Tibial artery (tissue), 4 donors: Measurements from ENCODE around the gene DIPK2A.

ENCODE experiments used
- DNase-seq, 2 donors: peaks; one replicate each; pipeline ENCODE4 v3.0.0-alpha.2; 2019
- H3K27ac ChIP-seq, 2 donors: fragments of 200-600 bp; sonication (generic) in 1 of 2; 1 replicate in 1 of 2; 2 replicates in 1 of 2; pipeline ENCODE4 v1.5.1; 2018 to 2019; ENCODE audit warnings: mild to moderate bottlenecking in 1 of 2
- H3K27me3 ChIP-seq, 2 donors: fragments of 200-600 bp; sonication (generic) in 1 of 2; one replicate each; pipeline versions ENCODE4 v1.5.1 to v1.6.0; 2016 to 2019
- H3K36me3 ChIP-seq, 3 donors: fragments of 200-600 bp; sonication (generic) in 2 of 3; one replicate each; pipeline ENCODE4 v1.5.1; 2016 to 2019; ENCODE audit warnings: mild to moderate bottlenecking in 2 of 3
- H3K4me1 ChIP-seq, 4 donors: fragments of 200-600 bp; sonication (generic) in 2 of 4; 1 replicate in 3 of 4; 2 replicates in 1 of 4; pipeline ENCODE4 v1.5.1; 2016 to 2019
- H3K4me3 ChIP-seq, 2 donors: fragments of 200-600 bp; sonication (generic) in 1 of 2; 1 replicate in 1 of 2; 2 replicates in 1 of 2; pipeline ENCODE4 v1.5.1; 2018 to 2019; ENCODE audit warnings: mild to moderate bottlenecking in 2 of 2
- H3K9me3 ChIP-seq, 3 donors: fragments of 200-600 bp; sonication (generic) in 1 of 3; one replicate each; pipeline ENCODE4 v1.5.1; 2016 to 2019
- intact Hi-C: fragments of 100-400 bp; cut with DNase I; formaldehyde crosslinking; loops from one replicate; pipeline ENCODE4 v1.15.0; 2023; ENCODE audit warnings: low total_unique reads
- TF ChIP-seq, protein P1 (sequence below), 2 experiments: fragments of 200-600 bp in 1 of 2; fragments of 450-650 bp in 1 of 2; IDR thresholded peaks; one replicate each; pipeline ENCODE4 v1.5.1; 2017 to 2019; ENCODE audit warnings: antibody characterized with exemption in 2 of 2, mild to moderate bottlenecking in 1 of 2, moderate library complexity in 1 of 2

The DIPK2A gene

DNA sequence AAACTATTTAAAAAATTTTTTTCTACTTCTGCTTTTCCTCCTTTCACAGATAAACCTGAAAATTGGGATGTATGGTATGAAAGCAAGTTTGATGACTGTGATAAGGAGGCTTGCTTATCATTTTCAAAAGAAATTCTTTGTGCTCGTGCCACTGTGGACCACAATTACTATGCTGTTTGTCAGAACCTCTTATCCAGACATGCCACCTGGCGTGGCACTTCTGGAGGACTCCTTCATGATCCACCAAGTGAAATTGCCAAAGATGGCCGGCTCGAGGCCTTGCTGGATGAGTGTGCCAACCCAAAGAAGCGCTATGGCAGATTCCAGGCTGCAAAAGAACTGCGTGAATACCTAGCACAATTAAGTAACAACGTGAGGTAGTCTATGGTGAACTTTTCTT lies 17.8 kb downstream of the DIPK2A start:
- Histone ChIP-seq H3K4me3 (no peak overlapping the region), H3K4me1 (peaks cover 0 to 7% (median under 1%) of the 10 kb centered on the region in 4 donors), H3K9me3 (no peaks in the 10 kb centered on the region), H3K36me3 (peaks cover 6 to 8% (median 7%) of the 10 kb centered on the region in 3 donors), H3K27ac (no peak overlapping the region), H3K27me3 (no peaks in the 10 kb centered on the region)
- intact Hi-C loops: no loop called here
- no peak for DNase-seq
- TF ChIP-seq, protein P1, sequence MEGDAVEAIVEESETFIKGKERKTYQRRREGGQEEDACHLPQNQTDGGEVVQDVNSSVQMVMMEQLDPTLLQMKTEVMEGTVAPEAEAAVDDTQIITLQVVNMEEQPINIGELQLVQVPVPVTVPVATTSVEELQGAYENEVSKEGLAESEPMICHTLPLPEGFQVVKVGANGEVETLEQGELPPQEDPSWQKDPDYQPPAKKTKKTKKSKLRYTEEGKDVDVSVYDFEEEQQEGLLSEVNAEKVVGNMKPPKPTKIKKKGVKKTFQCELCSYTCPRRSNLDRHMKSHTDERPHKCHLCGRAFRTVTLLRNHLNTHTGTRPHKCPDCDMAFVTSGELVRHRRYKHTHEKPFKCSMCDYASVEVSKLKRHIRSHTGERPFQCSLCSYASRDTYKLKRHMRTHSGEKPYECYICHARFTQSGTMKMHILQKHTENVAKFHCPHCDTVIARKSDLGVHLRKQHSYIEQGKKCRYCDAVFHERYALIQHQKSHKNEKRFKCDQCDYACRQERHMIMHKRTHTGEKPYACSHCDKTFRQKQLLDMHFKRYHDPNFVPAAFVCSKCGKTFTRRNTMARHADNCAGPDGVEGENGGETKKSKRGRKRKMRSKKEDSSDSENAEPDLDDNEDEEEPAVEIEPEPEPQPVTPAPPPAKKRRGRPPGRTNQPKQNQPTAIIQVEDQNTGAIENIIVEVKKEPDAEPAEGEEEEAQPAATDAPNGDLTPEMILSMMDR (IDR thresholded peaks at IDR 0.05): no peak

DNA sequence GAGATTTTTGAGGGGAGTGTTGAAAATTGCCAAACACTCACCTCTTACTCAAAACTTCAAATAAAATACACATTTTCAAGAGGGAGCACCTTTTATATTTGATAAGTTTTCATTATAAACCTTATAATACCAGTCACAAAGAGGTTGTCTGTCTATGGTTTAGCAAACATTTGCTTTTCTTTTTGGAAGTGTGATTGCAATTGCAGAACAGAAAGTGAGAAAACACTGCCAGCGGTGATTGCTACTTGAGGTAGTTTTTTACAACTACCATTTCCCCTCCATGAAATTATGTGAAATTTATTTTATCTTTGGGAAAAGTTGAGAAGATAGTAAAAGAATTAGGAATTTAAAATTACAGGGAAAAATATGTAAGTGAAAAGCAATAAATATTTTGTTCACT lies 20.1 kb downstream of the DIPK2A start:
- H3K4me3 ChIP-seq: no peak overlapping the region
- TF ChIP-seq, protein P1 (IDR thresholded peaks at IDR 0.05): no peak
- H3K27ac ChIP-seq: no peak overlapping the region
- intact Hi-C loops: no loop called here
- no peaks in the 10 kb centered on the region for H3K4me1 ChIP-seq
- H3K9me3 ChIP-seq: no peaks in the 10 kb centered on the region
- H3K36me3 ChIP-seq: peaks cover 6 to 8% (median 7%) of the 10 kb centered on the region in 3 donors
- H3K27me3 ChIP-seq: no peaks in the 10 kb centered on the region
- no peak for DNase-seq

DNA sequence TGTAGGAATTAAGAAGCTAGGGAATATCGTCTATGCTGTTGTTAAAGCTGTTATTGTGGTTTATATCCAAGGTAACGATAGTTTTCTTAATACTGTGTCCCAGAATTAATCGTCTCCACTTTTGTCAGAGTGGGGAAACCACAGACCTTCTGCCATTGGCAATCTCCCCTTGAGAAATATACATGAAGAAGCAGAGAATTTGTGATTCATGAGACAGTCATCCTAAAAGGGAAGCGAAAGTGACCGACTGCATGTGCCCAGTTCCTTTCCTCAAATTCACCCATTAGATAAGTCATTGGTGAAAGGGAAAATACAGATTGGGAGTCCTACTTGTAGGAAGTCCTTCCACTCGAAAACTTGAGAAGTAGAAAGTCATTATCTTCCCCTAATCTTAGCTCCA lies 26.6 kb downstream of the DIPK2A start:
- H3K4me1 ChIP-seq: no peaks in the 10 kb centered on the region
- TF ChIP-seq, protein P1 (IDR thresholded peaks at IDR 0.05): no peak
- H3K4me3 ChIP-seq: no peak overlapping the region
- DNase-seq: peak in 1 of 2 donors; percentile 46
- no peak overlapping the region for H3K27ac ChIP-seq
- intact Hi-C loops: no loop called here
- H3K36me3 ChIP-seq: peaks cover 0 to 6% (median 0%) of the 10 kb centered on the region in 3 donors
- H3K9me3 ChIP-seq: no peaks in the 10 kb centered on the region
- H3K27me3 ChIP-seq: no peaks in the 10 kb centered on the region

DNA sequence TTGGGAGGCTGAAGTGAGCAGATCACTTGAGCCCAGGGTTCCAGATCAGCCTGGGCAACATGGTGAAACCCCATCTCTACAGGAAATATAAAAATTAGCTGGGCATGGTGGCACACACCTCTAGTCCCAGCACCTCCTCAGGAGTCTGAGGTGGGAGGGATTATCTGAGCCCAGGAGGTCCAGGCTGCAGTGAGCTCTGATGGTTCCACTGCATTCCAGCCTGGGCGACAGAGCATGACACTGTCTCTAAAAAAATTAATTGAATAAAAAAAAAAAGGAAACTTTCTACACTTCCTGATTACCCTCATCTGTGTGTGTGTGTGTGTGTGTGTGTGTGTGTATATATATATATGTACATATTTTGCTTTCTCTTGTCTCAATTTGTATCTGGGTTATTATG lies 31.4 kb downstream of the DIPK2A start:
- no peaks in the 10 kb centered on the region for H3K27me3 ChIP-seq
- TF ChIP-seq, protein P1 (IDR thresholded peaks at IDR 0.05): no peak
- no peak for DNase-seq
- H3K4me3 ChIP-seq: no peak overlapping the region
- intact Hi-C loops: no loop called here
- H3K27ac ChIP-seq: no peak overlapping the region
- H3K9me3 ChIP-seq: no peaks in the 10 kb centered on the region
- peaks cover 0 to 6% (median 0%) of the 10 kb centered on the region in 3 donors for H3K36me3 ChIP-seq
- H3K4me1 ChIP-seq: no peaks in the 10 kb centered on the region

DNA sequence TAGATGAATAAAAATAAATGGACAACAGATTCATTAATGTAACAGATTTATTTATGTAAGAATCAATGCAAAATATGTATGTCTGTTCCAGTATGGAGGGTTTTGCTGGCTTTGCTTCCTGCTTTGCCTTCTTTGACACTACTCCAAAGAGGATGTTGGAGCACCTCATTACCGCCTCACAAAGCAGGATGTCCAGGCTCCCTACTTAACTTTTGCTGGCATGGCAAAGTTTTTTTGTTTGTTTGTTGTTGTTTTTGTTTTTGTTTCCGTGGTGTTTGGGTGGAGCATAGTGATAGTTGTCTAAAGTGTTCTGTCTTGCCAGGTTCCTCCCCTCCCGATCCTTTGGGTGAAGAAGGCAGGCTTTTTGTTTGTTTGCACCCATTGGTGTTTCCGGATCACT lies 38.7 kb downstream of the DIPK2A start:
- DNase-seq: no peak
- TF ChIP-seq, protein P1 (IDR thresholded peaks at IDR 0.05): no peak
- peaks cover 0 to 7% (median 0%) of the 10 kb centered on the region in 4 donors for H3K4me1 ChIP-seq
- no peaks in the 10 kb centered on the region for H3K36me3 ChIP-seq
- no peaks in the 10 kb centered on the region for H3K27me3 ChIP-seq
- intact Hi-C loops: no loop called here
- H3K9me3 ChIP-seq: no peaks in the 10 kb centered on the region
- no peak overlapping the region for H3K27ac ChIP-seq
- no peak overlapping the region for H3K4me3 ChIP-seq

DNA sequence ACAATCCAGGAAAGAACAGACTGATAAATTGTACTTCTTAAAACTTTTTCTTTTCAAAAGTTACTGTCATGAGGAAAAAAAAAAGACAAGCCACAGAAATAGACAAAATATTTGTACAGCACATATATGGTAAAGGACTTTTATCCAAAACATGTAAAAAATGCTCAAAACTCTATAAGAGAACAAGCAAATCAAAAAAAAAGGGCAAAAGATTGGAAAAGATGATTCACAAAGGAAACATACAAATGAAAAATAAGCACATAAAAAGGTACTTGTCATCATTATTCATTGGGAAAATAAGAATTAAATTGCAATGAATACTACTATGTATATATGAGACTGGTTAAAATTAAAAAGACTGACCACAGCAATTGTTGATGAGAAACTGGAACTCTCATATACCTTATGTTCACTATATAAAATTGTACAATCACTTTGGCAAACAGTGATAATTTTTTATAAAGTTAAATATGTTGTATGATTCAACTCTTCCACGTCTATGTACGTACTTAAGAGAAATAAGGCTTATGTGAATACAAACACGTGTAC lies 39.7 kb downstream of the DIPK2A start:
- no peak overlapping the region for H3K27ac ChIP-seq
- no peaks in the 10 kb centered on the region for H3K36me3 ChIP-seq
- no peak for DNase-seq
- TF ChIP-seq, protein P1 (IDR thresholded peaks at IDR 0.05): no peak
- intact Hi-C loops: no loop called here
- H3K9me3 ChIP-seq: no peaks in the 10 kb centered on the region
- peaks cover 0 to 7% (median 0%) of the 10 kb centered on the region in 4 donors for H3K4me1 ChIP-seq
- no peak overlapping the region for H3K4me3 ChIP-seq
- no peaks in the 10 kb centered on the region for H3K27me3 ChIP-seq
